ENCODE data around the gene DOCK9. TPM values are rescaled to one million over a fixed set of nuclear protein-coding genes. Genes with fewer than 3 reads are reported as not detected.

The DOCK9 gene
- total and polyA plus RNA-seq, 9 of the 15 experiments (the other 6 are each of a cell fraction or from before 2014, with no cell fraction given), result 3.5 to 25.3 (median 16.7) TPM

DNA sequence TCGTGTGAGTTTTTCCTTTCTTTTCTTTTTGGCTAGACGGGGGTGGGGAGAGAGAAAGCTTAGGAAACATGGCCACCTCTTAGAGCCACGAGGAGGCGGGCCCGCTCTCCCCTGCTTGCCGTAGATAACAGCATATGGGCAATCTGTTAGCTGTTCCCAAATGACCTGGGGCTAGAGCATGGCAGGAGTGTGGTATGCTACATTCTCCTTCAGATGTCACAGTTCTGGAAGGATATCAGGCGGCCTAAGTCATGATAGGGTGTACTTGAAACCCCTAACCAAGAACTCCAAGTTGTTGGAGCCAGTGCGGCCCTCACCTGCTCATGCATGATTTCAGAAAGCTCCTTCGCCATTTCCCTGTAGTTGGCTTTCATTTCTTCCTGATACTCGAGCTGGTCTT is 181.1 kb downstream of the DOCK9 start (continued):
- TF ChIP-seq, protein P1, sequence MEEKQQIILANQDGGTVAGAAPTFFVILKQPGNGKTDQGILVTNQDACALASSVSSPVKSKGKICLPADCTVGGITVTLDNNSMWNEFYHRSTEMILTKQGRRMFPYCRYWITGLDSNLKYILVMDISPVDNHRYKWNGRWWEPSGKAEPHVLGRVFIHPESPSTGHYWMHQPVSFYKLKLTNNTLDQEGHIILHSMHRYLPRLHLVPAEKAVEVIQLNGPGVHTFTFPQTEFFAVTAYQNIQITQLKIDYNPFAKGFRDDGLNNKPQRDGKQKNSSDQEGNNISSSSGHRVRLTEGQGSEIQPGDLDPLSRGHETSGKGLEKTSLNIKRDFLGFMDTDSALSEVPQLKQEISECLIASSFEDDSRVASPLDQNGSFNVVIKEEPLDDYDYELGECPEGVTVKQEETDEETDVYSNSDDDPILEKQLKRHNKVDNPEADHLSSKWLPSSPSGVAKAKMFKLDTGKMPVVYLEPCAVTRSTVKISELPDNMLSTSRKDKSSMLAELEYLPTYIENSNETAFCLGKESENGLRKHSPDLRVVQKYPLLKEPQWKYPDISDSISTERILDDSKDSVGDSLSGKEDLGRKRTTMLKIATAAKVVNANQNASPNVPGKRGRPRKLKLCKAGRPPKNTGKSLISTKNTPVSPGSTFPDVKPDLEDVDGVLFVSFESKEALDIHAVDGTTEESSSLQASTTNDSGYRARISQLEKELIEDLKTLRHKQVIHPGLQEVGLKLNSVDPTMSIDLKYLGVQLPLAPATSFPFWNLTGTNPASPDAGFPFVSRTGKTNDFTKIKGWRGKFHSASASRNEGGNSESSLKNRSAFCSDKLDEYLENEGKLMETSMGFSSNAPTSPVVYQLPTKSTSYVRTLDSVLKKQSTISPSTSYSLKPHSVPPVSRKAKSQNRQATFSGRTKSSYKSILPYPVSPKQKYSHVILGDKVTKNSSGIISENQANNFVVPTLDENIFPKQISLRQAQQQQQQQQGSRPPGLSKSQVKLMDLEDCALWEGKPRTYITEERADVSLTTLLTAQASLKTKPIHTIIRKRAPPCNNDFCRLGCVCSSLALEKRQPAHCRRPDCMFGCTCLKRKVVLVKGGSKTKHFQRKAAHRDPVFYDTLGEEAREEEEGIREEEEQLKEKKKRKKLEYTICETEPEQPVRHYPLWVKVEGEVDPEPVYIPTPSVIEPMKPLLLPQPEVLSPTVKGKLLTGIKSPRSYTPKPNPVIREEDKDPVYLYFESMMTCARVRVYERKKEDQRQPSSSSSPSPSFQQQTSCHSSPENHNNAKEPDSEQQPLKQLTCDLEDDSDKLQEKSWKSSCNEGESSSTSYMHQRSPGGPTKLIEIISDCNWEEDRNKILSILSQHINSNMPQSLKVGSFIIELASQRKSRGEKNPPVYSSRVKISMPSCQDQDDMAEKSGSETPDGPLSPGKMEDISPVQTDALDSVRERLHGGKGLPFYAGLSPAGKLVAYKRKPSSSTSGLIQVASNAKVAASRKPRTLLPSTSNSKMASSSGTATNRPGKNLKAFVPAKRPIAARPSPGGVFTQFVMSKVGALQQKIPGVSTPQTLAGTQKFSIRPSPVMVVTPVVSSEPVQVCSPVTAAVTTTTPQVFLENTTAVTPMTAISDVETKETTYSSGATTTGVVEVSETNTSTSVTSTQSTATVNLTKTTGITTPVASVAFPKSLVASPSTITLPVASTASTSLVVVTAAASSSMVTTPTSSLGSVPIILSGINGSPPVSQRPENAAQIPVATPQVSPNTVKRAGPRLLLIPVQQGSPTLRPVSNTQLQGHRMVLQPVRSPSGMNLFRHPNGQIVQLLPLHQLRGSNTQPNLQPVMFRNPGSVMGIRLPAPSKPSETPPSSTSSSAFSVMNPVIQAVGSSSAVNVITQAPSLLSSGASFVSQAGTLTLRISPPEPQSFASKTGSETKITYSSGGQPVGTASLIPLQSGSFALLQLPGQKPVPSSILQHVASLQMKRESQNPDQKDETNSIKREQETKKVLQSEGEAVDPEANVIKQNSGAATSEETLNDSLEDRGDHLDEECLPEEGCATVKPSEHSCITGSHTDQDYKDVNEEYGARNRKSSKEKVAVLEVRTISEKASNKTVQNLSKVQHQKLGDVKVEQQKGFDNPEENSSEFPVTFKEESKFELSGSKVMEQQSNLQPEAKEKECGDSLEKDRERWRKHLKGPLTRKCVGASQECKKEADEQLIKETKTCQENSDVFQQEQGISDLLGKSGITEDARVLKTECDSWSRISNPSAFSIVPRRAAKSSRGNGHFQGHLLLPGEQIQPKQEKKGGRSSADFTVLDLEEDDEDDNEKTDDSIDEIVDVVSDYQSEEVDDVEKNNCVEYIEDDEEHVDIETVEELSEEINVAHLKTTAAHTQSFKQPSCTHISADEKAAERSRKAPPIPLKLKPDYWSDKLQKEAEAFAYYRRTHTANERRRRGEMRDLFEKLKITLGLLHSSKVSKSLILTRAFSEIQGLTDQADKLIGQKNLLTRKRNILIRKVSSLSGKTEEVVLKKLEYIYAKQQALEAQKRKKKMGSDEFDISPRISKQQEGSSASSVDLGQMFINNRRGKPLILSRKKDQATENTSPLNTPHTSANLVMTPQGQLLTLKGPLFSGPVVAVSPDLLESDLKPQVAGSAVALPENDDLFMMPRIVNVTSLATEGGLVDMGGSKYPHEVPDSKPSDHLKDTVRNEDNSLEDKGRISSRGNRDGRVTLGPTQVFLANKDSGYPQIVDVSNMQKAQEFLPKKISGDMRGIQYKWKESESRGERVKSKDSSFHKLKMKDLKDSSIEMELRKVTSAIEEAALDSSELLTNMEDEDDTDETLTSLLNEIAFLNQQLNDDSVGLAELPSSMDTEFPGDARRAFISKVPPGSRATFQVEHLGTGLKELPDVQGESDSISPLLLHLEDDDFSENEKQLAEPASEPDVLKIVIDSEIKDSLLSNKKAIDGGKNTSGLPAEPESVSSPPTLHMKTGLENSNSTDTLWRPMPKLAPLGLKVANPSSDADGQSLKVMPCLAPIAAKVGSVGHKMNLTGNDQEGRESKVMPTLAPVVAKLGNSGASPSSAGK (IDR thresholded peaks at IDR 0.05), result peak; percentile 86
- TF ChIP-seq ESRRB (CRISPR knock-in tag; IDR thresholded peaks at IDR 0.05; ENCODE audit: borderline replicate concordance) (no peak), ARID1B (IDR thresholded peaks at IDR 0.05) (peak; percentile 79), ZNF274 (IDR thresholded peaks at IDR 0.05; ENCODE audit: borderline replicate concordance, low read depth, low read length) (no peak), MYC (IDR thresholded peaks at IDR 0.05; ENCODE audit: low read depth, low read length) (peak; percentile 70), MYC (CRISPR knock-in tag; IDR thresholded peaks at IDR 0.05; ENCODE audit: borderline replicate concordance, low read depth) (no peak), CBX5 (IDR thresholded peaks at IDR 0.05; ENCODE audit: borderline replicate concordance, low read depth) (no peak), FOSL1 (tag; conservative IDR thresholded peaks at IDR 0.05) (no peak), CBFA2T2 (conservative IDR thresholded peaks at IDR 0.05) (peak; percentile 77), ZNF444 (CRISPR knock-in tag; IDR thresholded peaks at IDR 0.05) (no peak), EP300 (IDR thresholded peaks at IDR 0.05; ENCODE audit: low read length) (peak; percentile 31; the same call in 1 of the 2 replicates), HNRNPL (IDR thresholded peaks at IDR 0.05; ENCODE audit: low read depth, low read length) (no peak), TCF3 (CRISPR knock-in tag; IDR thresholded peaks at IDR 0.05) (peak; percentile 80)
- TF ChIP-seq, protein P2, sequence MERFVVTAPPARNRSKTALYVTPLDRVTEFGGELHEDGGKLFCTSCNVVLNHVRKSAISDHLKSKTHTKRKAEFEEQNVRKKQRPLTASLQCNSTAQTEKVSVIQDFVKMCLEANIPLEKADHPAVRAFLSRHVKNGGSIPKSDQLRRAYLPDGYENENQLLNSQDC (CRISPR knock-in tag; IDR thresholded peaks at IDR 0.05), result no peak
- TF ChIP-seq, protein P3, sequence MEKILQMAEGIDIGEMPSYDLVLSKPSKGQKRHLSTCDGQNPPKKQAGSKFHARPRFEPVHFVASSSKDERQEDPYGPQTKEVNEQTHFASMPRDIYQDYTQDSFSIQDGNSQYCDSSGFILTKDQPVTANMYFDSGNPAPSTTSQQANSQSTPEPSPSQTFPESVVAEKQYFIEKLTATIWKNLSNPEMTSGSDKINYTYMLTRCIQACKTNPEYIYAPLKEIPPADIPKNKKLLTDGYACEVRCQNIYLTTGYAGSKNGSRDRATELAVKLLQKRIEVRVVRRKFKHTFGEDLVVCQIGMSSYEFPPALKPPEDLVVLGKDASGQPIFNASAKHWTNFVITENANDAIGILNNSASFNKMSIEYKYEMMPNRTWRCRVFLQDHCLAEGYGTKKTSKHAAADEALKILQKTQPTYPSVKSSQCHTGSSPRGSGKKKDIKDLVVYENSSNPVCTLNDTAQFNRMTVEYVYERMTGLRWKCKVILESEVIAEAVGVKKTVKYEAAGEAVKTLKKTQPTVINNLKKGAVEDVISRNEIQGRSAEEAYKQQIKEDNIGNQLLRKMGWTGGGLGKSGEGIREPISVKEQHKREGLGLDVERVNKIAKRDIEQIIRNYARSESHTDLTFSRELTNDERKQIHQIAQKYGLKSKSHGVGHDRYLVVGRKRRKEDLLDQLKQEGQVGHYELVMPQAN (IDR thresholded peaks at IDR 0.05; ENCODE audit: borderline replicate concordance), result no peak

Measured in K562 (cell line).